OCI-M1 (cell line): Measurements from ENCODE around the gene STAG2.
"Not testable (repeated sequence)": the region's sequence is repeated elsewhere in the genome, so short reads cannot be mapped to it uniquely, and the experiment has no call there.

ENCODE experiments used
- DNase-seq: peaks from one replicate; lab custom pipeline; 2025; lab: John Stamatoyannopoulos, UW

STAG2 gene

DNA sequence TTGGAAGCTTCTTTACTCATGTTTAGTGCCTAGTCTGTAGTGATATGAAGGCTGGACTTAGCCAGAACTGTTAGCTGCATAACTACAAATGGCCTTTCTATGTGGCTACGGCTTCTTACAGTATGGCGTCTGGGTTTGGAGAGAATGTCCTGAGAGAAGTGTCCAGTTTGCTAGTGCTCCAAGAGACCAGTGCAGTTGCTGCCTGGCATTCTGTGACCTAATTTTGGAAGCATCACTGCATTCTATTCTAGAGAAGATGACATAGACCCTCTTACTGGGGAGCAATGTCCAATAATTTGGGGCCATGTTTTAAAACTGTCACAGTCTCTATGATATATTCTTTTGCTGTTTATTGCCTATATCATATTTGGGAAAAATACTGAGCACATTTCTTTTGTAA, 74.2 kb downstream of the STAG2 start:
- DNase-seq: no peak

DNA sequence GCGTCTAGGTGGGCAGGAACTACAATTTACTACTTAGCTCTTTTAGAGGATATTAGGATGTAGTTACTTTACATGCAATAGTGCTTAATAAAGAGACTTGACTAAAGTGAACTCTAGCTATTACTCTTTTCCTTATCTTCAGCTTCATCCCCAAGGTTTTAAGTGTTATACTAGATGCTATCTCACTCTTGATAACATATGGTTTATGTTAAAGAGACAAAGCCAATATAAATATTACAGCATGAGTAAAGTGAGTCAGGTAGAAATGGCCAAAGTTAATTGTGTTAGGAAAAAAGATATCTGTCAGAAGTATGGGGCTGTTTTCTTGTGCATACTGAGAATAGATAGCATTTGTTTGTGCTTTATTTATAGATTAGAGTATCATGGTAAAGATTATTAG, 80.5 kb downstream of the STAG2 start:
- DNase-seq: no peak

DNA sequence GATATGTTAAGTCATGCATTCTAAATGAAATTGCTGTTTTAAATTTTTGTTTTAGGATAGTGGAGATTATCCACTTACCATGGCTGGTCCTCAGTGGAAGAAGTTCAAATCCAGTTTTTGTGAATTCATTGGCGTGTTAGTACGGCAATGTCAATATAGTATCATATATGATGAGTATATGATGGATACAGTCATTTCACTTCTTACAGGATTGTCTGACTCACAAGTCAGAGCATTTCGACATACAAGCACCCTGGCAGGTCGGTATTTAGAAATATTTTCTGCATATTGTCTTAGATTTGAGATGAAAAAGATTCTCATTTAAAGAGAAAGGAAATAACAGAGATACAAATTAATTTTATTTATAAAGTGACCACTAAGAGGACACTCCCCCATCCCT, 83.6 kb downstream of the STAG2 start:
- DNase-seq: no peak

- DNase-seq: not testable (repeated sequence)
Observed at GRCh38 chrX:124084417-124084816, 122.9 kb downstream of the STAG2 start.

DNA sequence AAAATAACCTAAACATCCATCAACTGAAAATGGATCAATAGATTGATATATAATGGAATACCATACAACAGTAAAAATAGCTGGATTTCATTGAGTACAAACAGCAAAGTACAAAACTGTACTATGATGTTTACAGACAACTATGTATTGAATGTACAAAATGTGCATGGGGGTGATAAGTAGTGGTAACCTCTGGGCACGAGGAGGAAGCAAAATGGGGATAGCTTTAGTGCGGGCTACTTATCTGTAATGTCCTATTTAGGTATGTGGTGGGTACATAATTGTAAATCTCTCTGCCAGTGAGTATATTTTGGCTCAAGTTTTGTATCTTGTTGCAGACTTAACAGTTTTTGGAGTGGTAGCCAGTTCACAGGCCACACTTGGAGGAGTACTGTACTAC, 123.6 kb downstream of the STAG2 start:
- no peak for DNase-seq

DNA sequence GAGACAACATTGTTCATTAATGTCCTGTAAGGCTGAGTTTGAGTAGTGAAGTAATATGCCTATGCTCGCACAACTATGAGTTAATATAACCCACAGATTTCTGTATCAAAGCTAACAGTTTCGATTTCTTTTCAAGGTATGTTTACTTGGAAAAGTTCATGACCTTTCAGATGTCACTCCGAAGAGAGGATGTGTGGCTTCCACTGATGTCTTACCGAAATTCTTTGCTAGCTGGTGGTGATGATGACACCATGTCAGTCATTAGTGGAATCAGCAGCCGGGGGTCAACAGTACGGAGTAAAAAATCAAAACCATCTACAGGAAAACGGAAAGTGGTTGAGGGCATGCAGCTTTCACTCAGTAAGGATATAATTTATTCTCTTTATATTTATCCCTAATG, 124.9 kb downstream of the STAG2 start:
- no peak for DNase-seq

DNA sequence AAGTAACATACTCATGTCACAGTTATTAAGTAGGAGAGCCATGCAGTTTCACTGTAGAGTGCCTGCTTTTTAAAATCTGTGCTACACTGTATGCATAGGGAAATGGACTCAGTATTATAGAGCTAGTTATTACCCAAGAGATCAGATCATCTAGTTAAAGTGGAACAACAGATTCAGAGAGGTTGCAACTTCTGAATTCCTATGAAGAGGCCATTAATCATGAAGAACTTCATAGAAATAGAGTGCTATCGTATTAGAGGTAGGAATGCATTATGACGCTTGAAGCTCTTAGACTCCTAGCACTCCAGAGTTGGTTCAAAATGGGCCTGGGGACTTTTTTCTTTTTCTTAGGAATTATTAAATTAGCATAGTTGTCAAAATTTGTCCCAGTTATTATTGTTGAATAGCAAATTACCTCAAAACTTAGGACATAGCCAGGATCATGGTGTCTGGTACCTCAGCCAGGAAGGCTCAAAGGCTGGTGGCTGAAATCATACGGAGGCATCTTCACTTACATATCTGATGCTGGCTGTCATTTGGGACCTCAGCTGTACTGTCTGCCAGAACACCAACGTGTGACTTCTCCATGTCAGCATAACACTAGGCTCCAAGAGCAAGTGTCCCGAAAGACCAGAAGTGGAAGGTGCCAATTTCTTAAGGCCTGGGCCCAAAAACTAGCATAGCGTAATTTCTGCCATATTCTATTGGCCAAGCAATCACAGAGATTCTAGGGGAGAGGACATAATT, 125.7 kb downstream of the STAG2 start:
- DNase-seq: no peak

DNA sequence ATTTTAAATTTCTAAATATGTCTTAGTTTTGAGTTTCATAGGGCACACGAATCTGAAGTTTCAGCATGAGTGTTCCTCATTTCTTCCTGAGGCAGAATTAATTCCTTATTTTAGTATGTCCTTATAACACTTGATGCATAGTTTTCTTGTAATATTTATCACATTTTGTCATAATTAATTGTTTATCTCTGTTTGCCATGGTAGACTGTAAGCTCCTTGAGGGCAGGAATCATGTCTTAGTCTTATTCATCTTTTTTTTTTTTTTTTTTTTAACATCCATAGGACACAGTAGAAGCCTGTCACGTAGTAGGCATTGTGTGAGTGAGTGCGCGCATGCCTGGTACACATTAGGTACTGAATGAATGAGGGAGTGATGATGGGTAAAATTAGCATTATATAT, 131.7 kb downstream of the STAG2 start:
- no peak for DNase-seq

- DNase-seq: no peak
Observed at GRCh38 chrX:124097116-124097515, 135.6 kb downstream of the STAG2 start.

DNA sequence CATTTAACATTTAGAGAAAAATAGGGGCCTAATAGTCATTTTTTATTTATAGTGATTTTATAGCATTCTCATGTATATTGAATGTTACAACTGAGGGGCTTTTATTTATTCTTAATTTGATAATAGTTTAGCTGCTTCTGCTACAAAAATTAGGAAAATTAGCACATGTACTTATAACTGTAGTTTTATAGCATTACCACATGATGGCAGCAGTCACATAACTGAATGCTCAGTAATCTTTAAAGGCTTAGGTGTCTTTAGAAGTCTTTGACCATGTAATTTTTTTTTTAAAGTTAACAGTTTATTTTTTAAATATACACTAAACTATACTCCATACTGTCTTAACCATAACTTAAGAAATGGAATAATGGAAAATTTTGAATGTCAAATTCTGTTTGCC, 136.6 kb downstream of the STAG2 start:
- DNase-seq: peak; percentile 40

DNA sequence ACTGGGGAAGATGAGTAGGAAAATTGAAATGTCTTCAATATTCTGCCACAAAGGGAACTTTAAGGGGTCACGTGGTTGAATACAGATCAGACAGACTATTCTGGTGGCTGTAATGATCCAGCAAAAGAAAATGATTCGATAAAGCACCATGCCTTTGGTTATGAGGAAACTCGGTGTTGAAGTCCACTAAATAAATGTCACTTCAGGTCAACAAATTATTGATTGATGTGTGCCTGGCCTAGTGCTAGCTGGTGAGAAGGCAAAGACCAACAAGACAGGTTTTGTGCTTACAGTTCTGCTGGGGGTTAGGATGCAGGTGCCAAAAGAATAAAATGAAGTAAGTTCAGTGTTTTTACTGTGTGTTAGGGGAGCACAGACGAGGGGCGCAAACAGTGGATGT, 142.5 kb downstream of the STAG2 start:
- no peak for DNase-seq

DNA sequence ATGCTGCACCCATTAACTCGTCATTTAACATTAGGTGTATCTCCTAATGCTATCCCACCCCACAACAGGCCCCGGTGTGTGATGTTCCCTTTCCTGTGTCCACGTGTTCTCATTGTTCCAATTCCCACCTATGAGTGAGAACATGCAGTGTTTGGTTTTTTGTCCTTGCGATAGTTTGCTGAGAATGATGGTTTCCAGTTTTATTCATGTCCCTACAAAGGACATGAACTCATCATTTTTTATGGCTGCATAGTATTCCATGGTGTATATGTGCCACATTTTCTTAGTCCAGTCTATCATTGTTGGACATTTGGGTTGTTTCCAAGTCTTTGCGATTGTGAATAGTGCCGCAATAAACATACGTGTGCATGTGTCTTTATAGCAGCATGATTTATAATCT, 143.0 kb downstream of the STAG2 start:
- DNase-seq: not testable (repeated sequence)

DNA sequence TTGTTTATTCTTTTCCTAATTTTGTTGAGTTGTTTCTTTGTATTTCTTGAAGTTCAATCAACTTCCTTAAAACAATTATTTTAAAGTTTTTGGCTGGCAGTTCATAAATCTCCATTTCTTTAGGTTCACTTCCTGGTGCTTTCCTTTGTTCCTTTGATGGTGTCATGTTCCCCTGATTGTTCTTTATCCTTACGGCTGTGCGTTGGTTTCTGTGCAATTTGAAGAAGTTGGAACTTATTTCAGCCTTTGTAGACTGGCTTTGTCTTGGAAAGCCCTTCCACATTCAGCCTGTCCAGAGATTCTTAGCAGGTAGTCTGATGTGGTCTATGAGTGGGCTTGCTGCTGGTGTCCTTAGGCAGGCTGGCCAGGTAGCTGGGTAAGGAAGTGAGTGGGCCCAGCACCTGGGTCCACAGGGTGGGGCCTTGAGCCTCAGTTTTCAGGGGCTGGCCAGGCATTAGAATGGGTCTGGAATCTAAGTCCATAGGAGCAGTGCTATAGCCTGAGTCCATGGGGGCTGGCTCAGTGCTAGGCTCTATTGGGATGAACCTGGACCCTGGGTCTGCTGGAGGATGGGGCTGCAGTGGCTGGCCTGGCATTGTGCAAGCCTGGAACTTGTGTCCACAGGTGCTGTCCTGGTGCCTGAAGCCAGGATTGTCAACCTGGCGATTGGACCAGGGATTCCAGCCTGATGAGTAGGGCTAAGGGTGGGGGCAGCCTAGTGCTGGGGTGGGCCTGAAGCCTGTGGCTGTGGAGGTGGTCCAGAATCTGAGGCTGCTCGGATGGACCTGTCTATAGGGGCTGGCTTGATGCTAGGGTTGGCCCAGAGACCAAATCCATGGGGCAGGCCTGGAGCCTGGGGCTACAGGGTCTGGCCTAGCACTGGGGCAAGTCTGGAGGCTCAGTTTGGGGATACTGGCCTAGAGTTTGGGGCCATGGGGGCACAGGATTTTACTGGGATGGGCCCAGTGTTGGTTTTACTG, 152.4 kb downstream of the STAG2 start:
- no peak for DNase-seq

DNA sequence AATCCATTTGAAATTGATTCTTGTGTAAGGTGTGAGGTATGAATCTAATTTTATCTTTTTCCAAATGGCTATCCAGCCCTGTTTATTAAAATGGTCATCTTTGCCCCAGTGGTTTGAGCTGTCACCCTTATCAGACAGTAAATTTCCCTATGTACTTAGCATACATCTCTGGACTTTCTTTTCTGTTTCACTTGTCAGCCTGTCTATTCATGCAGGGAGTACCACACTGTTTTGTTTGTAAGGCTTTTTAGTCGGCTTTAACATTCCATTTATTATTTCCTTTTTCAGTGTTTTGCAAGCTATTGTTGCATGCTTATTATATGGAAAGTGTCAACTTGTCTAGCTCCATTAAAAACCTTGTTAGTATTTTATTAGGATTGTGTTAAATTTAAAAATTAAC, 155.8 kb downstream of the STAG2 start:
- DNase-seq: no peak

DNA sequence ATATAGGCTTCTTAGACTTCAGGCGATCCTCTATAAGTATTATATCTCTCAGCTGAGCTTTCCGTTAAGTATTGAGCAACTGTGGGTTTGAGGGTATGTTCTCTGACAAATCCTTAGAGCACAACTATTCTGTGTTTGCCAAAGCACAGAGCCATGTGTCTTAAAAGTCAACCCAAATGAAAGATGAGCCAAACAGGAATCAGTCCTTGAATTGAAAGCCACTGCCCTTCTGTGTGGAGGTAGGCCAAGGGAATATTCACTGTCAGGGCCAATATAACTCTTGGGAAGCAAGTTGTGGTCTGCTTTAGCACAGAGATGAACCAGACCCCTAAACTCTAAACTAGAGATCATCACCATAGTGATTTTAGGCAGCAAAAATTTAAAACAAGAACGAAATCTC, 164.0 kb downstream of the STAG2 start:
- peak; percentile 9 for DNase-seq

DNA sequence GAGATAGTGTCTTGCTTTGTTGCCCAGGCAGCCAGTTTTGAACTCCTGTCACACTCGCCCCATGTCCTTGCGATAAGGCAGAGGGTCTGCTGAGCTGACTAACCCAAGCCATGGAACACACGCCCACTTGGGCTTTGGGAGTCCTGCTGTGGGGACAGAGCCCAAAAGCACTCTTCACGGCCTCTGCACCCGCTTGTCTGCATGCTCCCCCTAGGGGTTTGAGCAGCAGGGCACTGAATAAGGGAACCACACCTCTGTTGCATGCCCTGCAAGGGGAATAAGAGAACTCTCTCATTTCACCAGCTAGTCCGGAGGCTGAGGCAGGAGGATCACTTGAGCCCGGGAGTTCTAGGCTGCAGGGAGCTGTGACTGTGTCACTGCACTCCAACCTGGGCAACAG, 166.0 kb downstream of the STAG2 start:
- no peak for DNase-seq

DNA sequence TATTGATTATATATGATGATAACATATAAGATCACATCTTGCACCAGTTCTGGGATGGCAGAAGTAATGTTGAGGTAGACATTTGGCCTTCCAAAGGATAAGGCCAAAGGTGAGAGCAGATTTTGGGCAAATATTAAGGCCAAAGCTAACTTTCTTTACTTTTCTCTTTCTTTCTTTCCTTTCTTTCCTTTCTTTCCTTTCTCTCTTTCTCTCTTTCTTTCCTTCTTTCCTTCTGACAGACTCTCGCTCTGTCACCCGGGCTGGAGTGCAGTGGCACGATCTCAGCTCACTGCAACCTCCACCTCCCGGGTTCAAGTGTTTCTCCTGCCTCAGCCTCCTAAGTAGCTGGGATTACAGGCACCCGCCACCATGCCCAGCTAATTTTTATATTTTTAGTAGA, 170.9 kb downstream of the STAG2 start:
- not testable (repeated sequence) for DNase-seq

DNA sequence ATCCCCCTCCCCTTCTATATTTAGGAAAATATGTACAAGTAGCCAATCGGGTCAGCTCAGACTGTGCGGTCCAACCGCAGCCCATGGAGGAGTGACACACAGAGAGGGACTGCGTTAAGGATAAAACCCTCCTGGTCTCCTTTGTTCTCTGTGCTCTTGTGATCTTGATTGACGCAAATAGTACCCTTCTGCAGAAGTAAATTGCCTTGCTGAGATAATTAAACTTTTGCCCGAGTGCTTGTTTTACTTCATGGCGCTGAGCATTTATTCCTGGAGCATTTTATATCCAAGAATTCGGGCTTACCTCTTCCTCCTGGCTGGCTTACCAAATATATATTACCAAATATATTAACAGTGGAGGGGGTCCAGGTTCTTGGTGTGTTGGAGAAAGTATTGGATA, 184.2 kb downstream of the STAG2 start:
- DNase-seq: no peak

DNA sequence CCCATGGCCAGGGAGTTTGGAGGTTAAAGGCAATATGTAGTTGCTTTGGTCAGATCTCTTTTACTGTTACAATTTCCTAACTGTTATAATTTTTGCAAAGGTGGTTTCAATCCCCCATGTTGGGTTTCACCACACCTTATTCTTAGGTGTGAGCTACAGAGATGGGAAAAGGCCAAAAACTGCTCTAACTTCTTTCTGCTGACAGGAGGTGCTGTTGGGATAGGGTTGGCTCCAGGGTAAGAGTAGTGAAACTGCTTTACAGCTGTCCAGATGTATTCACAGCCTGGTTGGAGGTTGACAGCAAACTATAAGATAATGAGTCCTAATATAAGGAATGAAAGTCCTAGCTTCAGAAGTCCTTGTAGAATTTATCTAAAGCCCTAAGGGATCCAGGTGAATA, 189.7 kb downstream of the STAG2 start:
- DNase-seq: peak; percentile 0
